Stimulated activated CD8-positive, alpha-beta memory T cell treated with anti-CD3 and anti-CD28 coated beads, Interleukin-12 subunit alpha, Interleukin-12 subunit beta, amount 100 ng/mL, for 24 hours (primary cell): Measurements from ENCODE around the gene CCDC116.
"Not testable (repeated sequence)": the region's sequence is repeated elsewhere in the genome, so short reads cannot be mapped to it uniquely, and the experiment has no call there.

Source experiments
- DNase-seq: peaks from one replicate; pipeline ENCODE4 v3.0.0-alpha.2; 2020; ENCODE audit errors: extremely low read depth

CCDC116 gene

GRCh38 chr22:21631025-21631424 is 1.5 kb upstream of the CCDC116 start:
- no peak for DNase-seq

DNA sequence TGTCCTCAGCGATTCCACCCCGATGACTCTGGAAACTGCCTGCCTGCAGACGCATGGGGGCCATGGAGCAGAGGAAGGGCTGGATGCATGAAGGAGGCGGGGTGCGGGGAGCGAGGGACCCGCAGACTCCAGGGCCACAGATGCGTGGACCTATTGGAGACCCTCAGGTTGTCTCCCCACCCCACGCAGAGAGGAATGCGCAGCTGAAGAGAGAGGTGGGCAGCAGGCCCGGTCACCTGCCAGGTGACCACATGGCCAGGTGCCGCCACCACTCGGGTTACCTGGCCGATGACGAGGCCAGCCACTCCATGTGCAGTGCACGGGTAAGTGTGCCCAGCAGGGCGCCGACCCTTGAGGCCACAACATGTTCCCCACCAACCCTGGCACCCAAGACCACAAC is 371 bp downstream of the CCDC116 start:
- DNase-seq = no peak

- no peak for DNase-seq
These were observed 921 bp downstream of the CCDC116 start for GRCh38 chr22:21633481-21633880.

DNA sequence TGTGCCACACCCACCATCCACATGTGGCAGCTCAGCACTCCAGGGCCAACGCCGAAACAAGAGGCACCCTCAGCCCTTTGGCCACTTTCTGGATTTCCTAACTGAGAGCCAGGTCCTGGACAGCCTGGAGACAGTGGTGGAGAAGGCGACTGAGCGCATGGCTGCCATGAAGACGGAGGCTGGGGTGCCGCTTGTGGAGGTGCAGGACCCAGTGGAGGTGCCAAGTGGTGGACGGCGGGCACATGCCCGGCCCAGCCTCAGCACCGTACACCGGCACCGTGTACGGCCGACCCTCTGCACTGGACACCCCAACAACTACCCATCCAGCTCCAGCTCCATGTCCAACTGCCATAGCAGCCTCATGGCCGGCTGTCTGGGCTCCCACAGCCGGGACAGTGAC is 1.5 kb downstream of the CCDC116 start:
- DNase-seq = no peak

DNA sequence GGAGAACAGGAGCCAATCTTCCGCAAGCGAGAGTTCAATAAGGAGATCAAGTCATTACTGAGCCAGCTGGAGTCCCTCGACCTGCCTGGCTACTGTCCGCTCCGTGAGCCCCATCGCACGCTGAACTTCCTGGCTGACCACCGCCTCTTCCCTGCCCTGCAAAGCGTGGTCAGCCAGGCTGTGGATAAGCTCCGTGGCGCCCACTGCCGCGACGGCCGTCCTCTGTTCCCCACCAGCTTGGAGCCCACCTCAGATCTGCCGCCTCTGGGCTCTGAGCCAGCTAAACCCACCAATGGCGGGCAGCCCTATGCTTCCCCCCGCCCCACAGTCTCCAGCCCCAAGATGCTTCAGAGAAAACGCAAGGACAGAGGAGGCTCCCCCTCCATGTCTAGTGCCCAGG is 2.3 kb downstream of the CCDC116 start:
- no peak for DNase-seq

GRCh38 chr22:21635771-21636510 is 3.4 kb downstream of the CCDC116 start:
- no peak for DNase-seq

GRCh38 chr22:21636629-21637218 is 4.2 kb downstream of the CCDC116 start:
- no peak for DNase-seq

- not testable (repeated sequence) for DNase-seq
These were observed 4.9 kb downstream of the CCDC116 start for GRCh38 chr22:21637450-21637849.

DNA sequence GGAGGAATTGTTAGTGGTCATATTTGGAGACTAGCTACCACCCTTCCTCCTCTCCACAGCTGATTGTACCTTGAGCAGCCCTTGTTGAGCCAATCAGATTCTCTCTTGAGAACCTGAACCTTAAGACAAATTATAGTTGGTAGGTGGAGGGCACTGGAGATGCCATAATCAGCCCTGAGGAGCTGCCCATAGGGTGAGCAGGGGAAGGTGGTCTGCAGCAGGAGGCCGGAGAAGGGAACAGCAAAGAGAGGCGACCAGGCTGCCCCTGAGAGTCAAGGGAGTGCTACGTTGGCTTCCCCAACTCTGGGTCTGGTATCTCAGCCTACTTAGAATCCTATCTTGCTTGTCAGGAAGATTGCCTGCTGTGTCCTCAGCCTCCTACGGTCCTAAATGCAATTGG is 6.8 kb downstream of the CCDC116 start:
- DNase-seq = no peak

- no peak for DNase-seq
These were observed 8.2 kb downstream of the CCDC116 start for GRCh38 chr22:21640810-21641209.

DNA sequence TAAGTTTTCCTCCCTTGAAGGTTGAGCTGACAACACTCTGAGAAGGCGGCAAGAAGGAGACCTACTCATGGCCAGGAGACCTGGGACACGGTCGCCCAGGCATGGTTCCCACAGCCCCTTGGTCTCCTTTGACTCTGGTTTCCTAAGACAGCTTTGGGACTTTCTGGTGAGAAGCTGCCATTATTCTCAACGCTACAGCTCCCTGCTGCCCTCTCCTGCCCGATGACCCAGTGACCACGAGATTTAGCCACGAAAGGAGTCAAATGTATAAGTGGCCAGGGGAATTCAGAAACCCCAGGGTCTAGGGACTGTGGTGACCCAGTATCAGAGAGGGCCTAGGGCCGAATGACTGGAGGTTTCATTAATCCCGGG is 8.8 kb downstream of the CCDC116 start:
- no peak for DNase-seq

GRCh38 chr22:21641789-21642583 is 9.4 kb downstream of the CCDC116 start, which contains the start of gene SDF2L1:
TSS of gene SDF2L1 (plus strand) at chr22:21642302. CDS start at chr22:21642337, 35 bp downstream.
- peak; percentile 97 for DNase-seq

- no peak for DNase-seq
These were observed 10.3 kb downstream of the CCDC116 start for GRCh38 chr22:21642584-21643448.

- DNase-seq = no peak
These were observed 11.2 kb downstream of the CCDC116 start for GRCh38 chr22:21643533-21644357.

GRCh38 chr22:21645513-21645912 is 13.0 kb downstream of the CCDC116 start:
- not testable (repeated sequence) for DNase-seq

DNA sequence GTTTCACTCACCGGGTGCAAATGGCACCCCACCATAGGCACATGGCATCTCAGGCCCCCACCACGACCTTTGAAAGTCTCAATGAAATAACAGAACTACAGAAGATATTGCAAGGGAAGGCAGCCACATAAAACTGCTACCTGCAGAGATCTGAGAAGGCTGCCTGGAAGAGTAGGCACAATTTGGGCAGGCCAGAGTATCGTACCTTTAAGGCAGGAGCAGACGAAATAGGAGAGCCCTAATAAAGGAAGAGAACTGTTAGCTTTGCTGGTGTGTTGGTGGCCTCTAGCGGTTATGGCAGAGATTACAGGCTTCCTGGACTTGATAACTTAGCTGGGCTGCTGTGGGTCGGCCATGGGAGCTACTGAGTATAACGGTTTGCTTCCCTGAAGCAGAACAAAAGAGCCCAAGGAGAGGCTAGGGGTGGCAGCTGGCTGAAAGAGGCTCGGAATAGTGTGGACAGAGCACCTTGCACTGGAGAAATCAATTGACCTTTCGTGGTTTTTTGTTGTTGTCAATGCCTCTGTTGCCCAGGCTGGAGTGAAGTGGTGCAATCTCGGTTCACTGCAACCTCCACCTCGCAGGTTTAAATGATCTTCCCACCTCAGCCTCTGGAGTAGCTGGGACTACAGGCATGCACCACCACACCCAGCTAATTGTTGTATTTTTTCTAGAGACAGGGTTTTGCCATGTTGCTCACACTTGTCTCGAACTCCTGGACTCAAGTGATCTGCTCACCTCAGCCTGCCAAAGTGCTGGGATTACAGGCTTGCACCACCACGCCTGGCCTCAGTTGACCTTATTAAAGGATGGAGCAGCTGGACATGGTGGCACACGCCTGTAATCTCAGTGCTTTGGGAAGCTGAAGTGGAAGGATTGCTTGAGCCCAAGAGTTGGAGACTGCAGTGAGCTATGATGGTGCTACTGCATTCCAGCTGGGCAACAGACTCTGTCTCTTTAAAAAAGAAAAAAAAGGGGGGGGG is 14.3 kb downstream of the CCDC116 start:
- no peak for DNase-seq

DNA sequence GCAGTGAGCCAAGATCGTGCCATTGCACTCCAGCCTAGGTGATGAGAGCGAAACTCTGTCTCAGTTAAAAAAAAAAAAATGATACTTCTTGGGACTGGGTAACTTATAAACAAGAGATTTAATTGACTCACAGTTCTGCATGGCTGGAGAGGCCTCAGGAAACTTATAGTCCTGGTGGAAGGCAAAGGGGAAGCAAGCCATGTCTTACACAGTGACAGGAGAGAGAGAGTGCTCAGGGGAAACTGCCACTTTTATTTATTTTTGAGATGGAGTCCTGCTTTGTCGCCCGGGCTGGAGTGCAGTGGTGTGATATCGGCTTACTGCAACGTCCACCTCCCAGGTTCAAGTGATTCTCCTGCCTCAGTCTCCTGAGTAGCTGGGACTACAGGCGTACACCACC is 17.7 kb downstream of the CCDC116 start:
- DNase-seq = no peak

DNA sequence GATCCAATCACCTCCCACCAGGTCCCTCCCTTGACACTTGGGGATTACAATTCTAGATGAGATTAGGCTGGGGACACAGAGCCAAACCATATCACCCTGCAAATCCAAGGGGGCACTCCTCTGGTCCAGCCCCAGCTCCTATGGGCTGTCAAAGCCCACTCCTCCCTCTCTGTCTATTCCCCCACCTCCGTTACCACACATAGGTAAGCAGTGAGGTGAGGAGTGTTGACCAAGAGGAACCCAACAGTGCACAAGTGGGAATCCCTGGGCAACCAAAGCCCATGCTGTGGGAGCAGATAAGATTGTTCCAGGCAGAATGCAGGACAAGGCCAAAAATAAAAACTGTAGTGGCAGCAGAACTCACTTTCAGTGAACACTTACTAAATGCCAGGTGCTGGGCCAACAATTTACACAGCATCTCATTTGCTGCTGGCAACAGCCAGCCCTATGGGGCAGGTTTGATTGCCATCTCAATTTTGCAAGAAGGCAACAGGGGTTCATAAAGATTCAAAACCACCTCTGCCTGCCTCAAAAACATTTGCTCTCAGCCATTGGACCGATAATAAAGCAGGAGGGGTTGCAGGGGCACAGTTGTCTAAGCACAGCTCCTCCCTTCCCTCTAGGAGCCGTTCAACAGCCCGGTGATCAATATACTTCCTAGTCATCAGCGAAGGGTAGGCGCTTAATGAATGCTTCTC is 18.4 kb downstream of the CCDC116 start:
- no peak for DNase-seq

DNA sequence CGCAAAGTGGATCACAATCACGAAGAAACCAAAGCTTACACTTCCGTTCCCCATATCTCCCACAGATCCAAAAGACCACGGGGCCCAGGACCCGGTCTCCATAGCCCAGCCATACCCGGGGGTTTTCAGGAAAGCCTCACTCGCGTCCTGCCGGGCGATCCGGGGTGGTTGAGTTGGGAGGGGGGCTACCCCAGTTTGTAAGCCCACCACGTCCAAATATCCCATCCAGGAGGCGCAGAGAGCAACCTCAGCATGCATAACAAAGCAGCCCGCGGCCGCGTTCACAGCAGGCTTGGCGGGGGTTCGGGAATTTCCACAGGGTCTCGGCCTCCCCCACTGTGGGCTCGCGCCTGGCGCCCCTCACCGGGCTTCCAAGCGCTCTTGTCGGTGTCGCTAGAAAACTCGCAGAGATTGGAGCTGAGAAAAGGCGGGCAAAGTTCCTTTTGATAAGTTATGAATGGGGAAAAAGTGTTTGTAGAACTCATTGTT is 19.0 kb downstream of the CCDC116 start:
- DNase-seq = no peak
